Measurements from ENCODE around the gene JADE1. TPM values are rescaled to one million over a fixed set of nuclear protein-coding genes. Genes with fewer than 3 reads are reported as not detected.

Gene JADE1
- total RNA-seq, 1 donor from 2014 or later: 36.3 TPM

DNA sequence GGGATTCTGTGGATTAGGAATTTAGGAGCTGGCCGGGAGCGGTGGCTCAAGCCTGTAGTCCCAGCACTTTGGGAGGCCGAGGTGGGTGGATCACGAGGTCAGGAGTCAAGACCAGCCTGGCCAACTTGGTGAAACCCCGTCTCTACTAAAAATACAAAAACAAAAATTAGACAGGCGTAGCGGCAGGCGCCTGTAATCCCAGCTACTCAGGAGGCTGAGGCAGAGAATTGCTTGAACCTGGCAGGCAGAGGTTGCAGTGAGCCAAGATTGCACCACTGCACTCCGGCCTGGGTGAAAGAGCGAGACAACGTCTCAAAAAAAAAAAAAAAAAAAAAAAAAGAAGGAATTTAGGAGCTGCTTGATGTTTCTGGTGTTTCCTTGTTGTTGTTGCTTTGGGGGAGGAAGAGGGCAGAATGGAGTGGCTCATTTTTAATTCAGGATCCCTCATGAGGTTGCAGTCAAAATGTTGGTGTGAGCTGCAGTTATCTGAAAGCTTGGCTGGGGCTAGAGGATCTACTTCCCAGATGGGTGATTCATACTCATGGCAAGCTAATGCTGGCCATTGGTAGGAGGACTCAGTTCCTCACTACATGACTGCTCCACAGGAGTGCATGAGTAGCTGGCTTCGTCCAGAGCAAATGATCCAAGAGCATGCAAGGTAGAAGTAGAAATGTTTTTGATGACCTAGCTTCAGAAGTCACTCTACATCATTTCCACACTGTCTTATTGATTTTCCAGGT lies 26.5 kb upstream of the JADE1 start:
- Histone ChIP-seq H3K4me1 (no peaks in the 10 kb centered on the region), H3K4me3 (no peak overlapping the region), H3K27ac (no peak overlapping the region), H3K36me3 (no peaks in the 10 kb centered on the region), H3K9me3 (no peaks in the 10 kb centered on the region), H3K27me3 (ENCODE audit: low read depth) (no peaks in the 10 kb centered on the region)
- TF ChIP-seq, protein P1, sequence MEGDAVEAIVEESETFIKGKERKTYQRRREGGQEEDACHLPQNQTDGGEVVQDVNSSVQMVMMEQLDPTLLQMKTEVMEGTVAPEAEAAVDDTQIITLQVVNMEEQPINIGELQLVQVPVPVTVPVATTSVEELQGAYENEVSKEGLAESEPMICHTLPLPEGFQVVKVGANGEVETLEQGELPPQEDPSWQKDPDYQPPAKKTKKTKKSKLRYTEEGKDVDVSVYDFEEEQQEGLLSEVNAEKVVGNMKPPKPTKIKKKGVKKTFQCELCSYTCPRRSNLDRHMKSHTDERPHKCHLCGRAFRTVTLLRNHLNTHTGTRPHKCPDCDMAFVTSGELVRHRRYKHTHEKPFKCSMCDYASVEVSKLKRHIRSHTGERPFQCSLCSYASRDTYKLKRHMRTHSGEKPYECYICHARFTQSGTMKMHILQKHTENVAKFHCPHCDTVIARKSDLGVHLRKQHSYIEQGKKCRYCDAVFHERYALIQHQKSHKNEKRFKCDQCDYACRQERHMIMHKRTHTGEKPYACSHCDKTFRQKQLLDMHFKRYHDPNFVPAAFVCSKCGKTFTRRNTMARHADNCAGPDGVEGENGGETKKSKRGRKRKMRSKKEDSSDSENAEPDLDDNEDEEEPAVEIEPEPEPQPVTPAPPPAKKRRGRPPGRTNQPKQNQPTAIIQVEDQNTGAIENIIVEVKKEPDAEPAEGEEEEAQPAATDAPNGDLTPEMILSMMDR (IDR thresholded peaks at IDR 0.05): no peak
- DNase-seq (no peak), ATAC-seq (peak in 1 of 2 donors; percentile 33)
- intact Hi-C loops (cut with DNase I): no loop called here

DNA sequence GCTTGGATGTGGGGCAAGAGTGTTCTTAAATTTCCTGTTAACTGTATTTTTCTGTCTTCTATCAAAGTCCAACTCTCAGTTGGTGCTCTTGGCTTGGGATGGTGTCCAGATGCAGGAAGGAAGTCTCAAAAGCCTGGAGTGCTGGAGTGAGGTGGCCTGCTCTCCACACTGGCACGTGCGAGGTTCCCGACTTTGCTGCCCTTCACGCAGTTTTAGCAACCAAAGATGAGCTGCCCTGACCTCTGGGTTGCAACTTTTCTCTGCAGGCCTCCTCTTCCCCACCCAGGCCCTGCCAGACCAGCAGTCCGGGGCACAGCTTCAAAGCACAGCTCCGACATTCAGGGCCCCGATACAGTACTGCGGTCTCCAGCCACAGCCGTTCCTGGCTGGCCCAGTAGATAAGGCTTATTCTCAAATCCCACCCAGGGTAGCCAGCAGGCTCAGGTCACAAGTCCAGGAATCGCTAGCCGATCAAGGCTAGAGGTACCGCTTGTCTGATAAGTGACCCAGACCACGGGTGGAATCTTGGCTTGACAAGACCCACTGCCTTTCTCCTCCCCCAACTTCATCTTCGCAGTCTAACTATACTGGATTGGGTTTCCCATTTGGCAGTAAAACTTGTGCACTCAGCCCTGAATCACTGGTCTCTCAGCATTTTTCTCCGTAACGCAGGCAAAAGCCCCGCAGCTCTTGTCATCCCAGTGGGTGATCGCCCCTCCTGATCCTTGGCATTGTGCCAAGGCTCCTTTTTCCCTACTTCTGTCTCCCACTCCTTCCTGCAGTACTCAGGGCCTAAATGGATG lies 21.8 kb upstream of the JADE1 start:
- H3K36me3 ChIP-seq: no peaks in the 10 kb centered on the region
- no peaks in the 10 kb centered on the region for H3K27me3 ChIP-seq (ENCODE audit: low read depth)
- H3K9me3 ChIP-seq: no peaks in the 10 kb centered on the region
- H3K4me1 ChIP-seq: no peaks in the 10 kb centered on the region
- ATAC-seq (no peak), DNase-seq (no peak)
- H3K4me3 ChIP-seq: no peak overlapping the region
- intact Hi-C loops (cut with DNase I): no loop called here
- TF ChIP-seq, protein P1 (IDR thresholded peaks at IDR 0.05): no peak
- no peak overlapping the region for H3K27ac ChIP-seq

DNA sequence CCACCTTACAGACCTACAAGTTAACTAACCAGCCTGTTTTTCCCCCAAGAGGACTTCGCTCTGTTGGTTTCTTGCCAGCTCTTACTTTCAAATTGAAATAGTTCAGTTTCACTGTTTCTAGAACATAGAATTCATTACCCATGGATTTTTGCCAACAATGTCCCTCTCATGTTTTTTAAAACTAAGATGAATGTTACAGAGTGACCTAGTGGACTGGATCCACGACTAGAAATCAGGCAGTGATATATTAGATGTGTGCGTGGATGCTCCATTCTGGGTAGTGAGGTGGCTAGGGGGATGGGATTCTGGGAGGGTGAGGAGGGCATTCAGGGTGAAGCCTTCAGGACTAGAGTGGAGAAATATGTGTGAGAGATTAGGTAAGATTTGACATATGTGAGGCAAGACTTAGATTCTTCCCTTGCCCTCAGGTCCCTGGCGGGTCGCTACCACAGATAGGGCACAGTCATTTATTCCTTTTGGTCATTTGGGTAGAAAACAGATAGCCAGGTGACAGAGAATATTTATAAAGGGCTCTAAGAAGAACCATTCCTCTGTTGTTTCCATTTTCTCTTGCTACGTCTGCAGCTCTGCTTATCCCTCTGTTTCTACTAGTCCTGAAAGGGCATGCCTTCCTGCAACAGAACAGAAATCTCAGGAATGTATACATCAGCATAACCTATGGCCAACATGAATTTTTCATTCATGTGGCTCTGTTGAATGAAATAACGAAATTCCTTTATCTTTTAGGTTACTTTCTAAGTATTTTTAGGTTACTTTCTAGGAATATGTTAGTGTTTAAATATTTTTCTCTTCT lies 15.4 kb upstream of the JADE1 start:
- Histone ChIP-seq H3K27me3 (ENCODE audit: low read depth) (no peaks in the 10 kb centered on the region), H3K4me3 (no peak overlapping the region), H3K9me3 (no peaks in the 10 kb centered on the region), H3K27ac (no peak overlapping the region), H3K36me3 (no peaks in the 10 kb centered on the region), H3K4me1 (peaks cover 7% of the 10 kb centered on the region)
- ATAC-seq (peak in 1 of 2 donors; percentile 45), DNase-seq (no peak)
- intact Hi-C loops (cut with DNase I): no loop called here
- TF ChIP-seq, protein P1 (IDR thresholded peaks at IDR 0.05): no peak

DNA sequence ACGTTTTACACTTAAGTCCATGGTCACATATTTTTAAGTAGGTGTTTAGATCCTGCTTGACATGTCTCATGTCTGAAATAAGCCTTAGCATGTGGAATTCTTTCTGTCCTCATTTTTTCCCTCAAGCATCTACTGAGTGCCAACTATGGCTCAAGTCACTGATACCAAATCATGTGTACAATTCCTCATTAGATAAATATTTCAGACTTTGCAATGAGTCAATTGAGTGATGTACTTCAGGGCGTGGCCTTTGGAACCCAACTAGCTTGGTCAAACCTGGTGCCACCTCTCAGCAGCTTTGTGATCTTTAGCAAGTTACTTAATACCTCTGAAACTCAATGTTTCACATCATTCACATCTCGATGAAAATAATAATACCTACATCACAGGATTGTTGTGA lies 12.6 kb upstream of the JADE1 start:
- intact Hi-C loops (cut with DNase I): no loop called here
- Histone ChIP-seq H3K27me3 (ENCODE audit: low read depth) (no peaks in the 10 kb centered on the region), H3K4me1 (peaks cover 7% of the 10 kb centered on the region), H3K9me3 (no peaks in the 10 kb centered on the region), H3K27ac (no peak overlapping the region), H3K36me3 (no peaks in the 10 kb centered on the region), H3K4me3 (no peak overlapping the region)
- DNase-seq (no peak), ATAC-seq (peak in 1 of 2 donors; percentile 62)
- TF ChIP-seq, protein P1 (IDR thresholded peaks at IDR 0.05): no peak

DNA sequence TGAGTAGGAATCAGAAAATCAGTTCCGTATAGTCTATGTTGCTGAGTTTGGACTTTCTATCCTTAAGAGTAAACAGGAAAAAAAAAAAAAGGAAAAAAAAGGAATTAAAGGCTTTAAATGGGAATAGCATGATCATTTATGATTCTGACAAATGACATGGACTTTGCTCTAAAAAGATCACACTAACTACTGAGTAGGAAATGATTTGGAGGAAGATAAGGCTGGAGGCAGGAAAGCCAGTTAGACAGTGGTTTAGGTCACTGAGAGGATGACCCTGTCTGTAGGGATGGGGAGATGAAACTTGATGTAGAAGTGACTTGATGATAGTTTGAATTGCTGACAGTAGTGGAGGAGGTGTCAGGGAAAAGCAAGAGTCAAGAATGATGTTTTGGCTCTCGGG lies 9.2 kb upstream of the JADE1 start:
- intact Hi-C loops (cut with DNase I): no loop called here
- Histone ChIP-seq H3K27me3 (ENCODE audit: low read depth) (no peaks in the 10 kb centered on the region), H3K27ac (no peak overlapping the region), H3K4me1 (no peaks in the 10 kb centered on the region), H3K4me3 (no peak overlapping the region), H3K36me3 (no peaks in the 10 kb centered on the region), H3K9me3 (no peaks in the 10 kb centered on the region)
- no peak for DNase-seq
- TF ChIP-seq, protein P1 (IDR thresholded peaks at IDR 0.05): no peak
- ATAC-seq: no peak

All from lower lobe of right lung (tissue), 2 donors.